NCI-H2227 (cell line): ENCODE data around the gene TTC34.
"Not testable (repeated sequence)": the region's sequence is repeated elsewhere in the genome, so short reads cannot be mapped to it uniquely, and the experiment has no call there.

ENCODE experiments used
- DNase-seq: peaks from one replicate; lab custom pipeline; 2025; ENCODE audit not compliant: unreplicated experiment; lab: John Stamatoyannopoulos, UW

Gene TTC34

GRCh38 chr1:2799811-2800663, 1.5 kb downstream of the TTC34 start:
- DNase-seq: no peak

- not testable (repeated sequence) for DNase-seq
Measured at GRCh38 chr1:2798958-2799357, 2.5 kb downstream of the TTC34 start.

- no peak for DNase-seq
Measured at GRCh38 chr1:2797741-2798016, 3.8 kb downstream of the TTC34 start.

- no peak for DNase-seq
Measured at GRCh38 chr1:2796890-2797740, 4.4 kb downstream of the TTC34 start.

DNA sequence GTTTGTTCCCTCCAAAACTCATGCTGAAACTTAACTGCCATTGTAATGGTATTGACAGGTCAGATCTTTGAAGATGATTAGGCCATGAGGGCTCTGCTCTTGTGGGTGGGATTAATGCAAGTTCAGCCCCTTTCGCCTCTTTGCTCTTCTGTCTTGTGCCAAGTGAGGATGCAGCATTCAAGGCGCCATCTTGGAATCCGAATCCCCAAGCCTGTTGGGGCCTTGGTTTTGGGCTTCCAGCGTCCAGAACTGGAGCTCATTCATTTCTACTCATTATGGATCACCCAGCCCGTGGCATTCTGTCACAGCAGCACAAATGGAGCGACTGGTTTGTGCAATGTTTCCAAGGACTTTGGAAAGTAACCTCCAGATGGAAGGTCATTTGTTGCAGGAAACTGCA, 5.6 kb downstream of the TTC34 start:
- DNase-seq: no peak

- DNase-seq: no peak
Measured at GRCh38 chr1:2791027-2791760, 10.3 kb downstream of the TTC34 start.

DNA sequence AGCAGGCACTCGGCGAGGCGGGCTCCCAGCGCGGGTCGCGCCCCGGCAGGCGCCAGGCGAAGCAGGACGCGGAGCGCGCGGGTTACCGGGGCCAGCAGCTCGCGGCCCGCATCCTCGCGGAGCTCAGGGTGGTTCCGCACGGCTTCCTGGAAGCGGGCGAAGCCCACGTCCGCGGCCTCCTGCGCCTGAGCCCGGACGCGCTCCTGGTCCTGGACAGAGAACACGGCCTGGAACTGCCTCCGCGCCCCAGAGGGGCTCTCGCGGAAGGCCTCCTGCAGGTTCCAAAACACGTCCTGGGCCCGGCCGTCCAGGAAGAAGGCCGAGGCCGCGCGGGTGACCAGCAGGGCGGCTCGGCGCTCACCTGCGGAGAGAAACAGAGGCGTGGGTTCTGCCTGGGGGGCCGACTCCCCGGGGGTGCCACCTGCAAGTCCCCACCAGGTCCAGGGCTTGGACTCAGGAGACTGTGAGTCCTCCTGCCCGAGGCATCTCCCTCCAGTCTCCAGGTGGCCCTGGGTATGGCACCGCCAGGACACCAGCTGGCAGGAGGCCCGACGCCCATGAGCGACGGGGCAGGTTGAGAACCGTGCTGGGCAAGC, 11.4 kb downstream of the TTC34 start:
- DNase-seq: no peak

DNA sequence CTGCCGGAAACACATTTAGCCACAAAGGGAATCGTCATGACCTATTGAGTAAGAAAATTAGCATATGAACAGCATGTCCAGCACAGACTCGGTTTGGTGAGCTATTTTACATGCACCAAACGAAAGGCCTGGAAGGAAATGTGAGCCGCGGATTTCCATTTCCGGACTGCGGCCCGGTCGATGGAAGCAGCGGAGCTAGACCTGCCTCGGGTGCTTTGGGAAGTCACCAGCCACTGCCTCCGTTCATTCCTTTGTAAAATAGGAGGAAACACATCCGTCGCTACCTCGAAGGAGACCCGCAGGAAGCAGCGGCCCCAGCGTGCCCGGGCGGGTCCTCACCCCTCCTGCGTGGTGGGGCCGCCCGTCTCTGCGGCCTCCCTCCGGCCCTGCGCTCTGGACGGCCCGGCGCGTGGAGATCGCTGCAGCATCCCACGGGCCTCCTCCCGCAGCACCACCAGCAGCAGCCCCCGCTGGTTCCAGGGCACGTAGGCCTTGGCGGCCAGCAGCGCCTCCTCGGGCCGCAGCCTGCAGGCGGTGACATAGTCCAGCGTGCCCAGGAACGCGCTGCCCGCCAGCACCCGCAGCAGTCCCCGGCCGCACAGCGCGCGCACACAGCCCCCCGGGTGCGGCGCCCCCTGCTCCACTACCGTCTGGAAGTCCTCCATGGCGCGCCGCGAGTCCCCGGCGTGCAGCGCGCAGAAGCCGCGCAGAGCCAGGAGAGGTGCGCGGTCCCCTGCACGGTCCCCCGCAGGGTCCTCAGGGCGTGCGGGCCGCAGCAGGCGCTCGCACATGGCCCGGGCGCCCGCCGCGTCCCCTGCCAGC, 12.1 kb downstream of the TTC34 start:
- DNase-seq: no peak

DNA sequence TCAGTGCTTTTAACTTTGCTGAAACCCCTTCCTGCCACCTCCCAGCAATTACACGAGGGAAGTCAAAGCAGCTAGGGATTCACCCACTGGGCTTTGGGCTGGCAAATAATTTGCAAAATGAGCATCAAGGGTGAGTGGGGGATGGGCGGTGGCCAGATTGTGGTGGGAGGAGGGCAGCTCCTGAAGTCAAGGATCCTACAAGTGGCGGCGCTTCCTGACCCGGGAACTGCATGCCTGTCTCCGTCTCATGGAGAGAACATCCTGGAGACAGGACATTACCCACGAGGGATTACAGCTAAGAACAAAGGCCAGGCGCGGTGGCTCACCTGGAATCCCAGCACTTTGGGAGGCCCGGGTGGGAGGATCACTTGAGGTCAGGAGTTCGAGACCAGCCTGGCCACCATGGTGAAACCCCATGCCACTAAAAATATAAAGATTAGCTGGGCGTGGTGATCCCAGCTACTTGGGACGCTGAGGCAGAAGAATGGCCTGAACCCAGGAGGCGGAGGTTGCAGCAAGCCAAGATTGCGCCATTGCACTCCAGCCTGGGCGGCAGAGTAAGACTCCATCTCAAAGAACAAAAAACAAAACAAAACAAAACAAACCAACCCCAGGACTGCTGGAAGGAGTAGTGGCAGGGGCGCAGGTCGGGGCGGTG, 12.9 kb downstream of the TTC34 start:
- DNase-seq: no peak

DNA sequence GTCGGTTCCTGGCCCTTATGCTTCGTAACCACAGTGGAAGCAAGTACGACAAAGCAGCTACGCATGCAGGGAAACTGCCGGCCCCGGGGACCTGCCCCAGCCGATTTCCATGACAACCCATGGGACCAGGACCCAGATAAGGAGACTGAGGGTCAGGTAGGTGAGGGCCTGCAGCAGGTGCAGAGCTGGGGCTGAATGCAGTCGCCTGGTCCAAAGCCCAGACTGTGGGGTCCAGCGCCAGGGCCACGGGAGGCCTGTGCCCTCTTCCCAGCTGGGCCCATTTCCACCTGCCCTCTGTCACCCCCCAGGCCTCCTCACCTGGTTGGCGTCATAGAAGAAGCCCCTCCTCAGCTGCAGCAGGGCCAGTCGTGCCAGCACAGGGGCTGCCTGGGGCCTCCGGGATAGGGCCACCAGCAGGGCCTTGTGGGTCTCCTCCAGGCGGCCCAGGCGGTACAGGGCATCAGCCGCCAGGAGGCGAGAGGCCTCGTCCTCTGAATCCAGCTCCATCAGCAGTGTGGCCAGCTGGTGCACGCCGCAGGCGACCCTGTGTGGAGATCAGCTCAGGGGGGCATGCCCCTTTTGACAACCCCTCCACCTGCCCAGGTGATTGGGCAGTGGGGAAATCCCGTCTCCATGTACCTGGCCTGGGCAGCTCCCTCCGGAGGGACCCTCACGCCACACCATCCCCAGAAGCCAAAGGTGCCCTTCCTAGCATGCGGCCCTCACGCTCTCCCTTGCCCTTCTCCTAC, 14.2 kb downstream of the TTC34 start:
- no peak for DNase-seq

GRCh38 chr1:2786329-2787162, 14.9 kb downstream of the TTC34 start:
- no peak for DNase-seq

GRCh38 chr1:2785631-2786328, 15.7 kb downstream of the TTC34 start:
- no peak for DNase-seq

DNA sequence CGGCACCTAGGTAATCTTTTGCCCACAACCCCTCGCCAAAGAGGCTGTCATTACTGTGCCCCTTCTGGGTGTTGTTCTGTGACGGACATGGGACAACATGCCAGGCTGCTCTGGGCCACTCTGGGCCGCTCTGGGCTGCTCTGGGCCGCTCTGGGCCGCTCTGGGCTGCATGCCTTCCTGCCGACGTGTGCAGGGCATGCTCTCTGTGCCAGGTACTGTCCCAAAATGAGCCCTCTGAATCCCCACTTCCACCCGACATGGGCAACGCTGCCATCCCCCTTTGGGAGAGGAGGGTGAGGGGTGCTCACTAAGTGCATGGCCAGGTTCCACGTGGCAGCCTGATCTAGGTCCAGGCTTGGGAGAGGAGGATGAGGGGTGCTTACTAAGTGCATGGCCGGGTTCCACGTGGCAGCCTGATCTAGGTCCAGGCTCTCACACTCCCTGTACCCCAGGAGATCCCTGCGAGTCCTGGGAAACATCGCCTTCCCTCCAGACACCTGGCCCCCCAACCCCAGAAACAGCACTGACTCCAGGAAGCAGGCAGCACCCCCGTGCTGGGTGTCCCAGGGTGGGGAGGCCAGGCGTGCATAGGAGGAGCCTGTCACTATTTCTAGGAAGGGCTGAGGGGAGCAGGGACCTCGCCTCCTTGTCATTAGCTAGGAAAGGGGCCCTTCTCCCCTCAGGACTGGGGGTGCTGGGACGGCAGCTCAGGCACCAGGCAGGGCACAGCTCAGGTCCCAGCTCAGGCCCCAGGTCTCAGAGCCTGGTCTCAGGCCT, 16.5 kb downstream of the TTC34 start:
- DNase-seq: no peak

GRCh38 chr1:2783435-2784397, 17.8 kb downstream of the TTC34 start:
- DNase-seq: no peak

DNA sequence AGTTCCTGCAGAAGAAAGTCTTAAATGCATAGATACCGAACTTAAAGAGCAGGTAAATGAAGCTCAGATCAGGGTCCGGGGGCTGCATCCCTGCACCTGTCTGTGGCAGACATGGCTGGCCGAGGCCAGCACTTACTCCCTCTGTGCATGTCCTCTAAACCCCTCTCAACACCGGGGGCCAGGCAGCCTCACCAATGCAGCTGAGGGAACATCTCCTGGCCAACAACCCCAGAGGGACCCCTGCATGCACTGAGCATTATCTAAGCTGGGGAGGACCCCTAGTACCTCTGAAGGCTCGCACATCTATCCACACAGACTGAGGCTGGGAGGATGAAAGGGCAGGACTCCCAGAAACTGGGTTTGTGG, 18.4 kb downstream of the TTC34 start:
- DNase-seq: no peak

- no peak for DNase-seq
Measured at GRCh38 chr1:2781627-2782026, 19.9 kb downstream of the TTC34 start.
